Activated CD4-positive, CD25-positive, alpha-beta regulatory T cell (primary cell): ENCODE data around the gene THAP2.

ENCODE experiments used
- DNase-seq, 4 experiments: peaks; one replicate each; lab custom pipeline; 2025; lab: John Stamatoyannopoulos, UW

THAP2 gene

DNA sequence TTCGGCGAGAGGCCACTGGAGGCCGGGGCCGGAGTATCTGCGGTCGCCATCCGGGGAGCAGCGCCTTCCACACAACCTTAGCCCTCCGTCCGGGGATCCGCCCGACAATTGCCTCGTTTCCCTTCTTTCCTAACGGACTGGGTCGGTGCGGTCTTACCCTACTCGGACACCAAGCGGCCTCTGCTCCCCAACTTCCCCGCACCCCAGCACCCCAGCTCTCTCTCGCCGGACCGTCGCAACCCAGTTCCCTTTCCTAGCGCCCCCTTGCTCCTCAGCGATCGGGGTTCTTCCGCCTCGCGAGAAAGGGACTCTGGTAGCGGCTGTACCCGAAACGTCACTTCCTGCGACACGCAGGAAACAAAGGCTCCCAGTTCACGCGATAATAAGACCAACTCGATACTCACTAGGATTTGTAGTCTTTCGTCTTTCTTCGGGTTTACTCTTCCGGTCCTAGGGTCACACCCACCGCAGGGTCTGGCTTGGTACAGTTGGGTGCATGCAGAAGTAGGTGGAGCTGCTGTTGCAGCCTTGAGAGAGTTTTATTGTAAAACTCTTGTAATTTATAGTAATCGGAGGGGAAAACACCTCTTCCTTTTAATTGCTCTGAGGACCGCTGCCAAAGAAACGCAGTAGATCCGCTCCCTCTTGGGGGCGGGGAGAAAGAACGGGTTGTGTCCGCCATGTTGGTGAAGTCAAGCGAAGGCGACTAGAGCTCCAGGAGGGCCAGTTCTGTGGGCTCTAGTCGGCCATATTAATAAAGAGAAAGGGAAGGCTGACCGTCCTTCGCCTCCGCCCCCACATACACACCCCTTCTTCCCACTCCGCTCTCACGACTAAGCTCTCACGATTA is at the start of gene THAP2, which contains the start of gene ZFC3H1:
THAP2 (plus strand) TSS at position 741 of the 850 bp plus-strand sequence. CDS start 209 bp downstream, outside the sequence.
ZFC3H1 (minus strand) TSS at position 288 of the 850 bp plus-strand sequence; CDS start at position 50, 238 bp downstream.
- peak; percentile 78 to 87 (median 83) for DNase-seq

DNA sequence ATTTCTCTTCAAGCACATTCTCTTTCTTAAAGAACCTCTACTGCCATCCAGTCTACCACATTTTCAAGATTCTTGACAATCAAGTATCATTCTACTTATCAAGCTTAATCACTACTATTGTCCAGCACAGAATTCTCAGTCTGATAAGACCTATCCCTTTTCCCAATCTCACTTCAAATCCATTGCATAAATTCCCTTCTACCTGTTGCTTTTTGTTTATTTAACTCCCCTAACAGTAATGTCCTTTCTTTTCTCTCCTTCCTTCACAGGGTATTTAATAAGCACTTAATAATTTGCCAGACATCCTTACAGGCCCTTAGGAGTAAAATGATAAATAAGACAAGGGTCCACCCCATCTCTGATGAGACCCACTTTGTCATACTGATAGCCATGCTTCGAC is 42.2 kb upstream of the THAP2 start:
- DNase-seq = no peak

DNA sequence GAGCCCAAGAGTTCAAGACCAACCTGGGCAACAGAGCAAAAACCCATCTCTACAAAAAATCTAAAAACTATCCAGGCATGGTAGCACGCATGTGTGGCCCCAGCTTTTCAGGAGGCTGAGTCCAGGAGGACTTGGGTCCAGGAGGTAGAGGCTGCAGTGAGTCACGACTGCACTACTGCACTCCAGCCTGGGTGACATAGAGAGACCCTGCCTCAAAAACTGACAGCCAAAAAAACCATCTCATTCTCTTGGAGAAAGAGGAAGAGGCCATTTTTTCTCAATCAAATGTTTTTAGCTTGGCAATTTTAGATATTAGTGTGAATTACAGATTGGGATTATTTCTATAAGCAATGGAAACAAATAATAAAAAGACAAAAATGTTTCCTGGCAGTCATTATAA is 38.6 kb upstream of the THAP2 start:
- no peak for DNase-seq

DNA sequence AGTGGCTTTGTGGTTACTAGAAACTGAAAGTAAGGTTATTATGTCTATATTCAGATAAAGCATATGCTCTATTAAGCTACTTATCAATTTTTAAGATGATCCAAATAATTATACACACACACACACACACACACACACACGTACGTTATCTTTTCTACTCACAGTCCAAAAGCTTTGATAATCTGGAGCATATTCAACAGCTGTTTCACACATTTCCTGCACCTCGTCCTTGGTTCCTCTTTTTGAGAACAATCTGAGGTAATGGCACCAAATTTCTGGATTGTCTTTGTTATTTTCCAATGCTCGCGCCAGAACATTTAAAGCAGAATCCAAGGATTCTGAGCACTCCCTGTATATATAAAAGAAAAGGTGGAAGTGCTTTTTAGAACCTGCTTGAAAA is 38.0 kb upstream of the THAP2 start:
- DNase-seq = no peak

DNA sequence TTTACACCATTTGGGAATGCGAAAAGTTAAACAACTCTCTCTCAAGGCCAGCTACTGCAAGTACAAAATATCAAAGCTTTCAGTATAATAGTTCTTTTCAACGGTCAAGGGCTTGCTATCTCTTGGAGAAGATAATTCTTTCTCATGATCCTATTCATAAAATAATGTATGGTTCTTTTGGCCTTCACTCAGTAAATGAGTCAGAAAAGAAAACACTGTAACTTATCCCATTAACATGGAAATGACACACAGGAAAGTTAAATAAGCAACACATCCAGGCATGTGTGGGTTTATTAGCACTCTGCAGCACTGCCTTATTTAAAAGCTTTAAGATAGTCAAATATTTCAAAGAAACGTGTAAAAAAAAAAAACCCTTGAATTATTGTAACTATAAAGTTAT is 37.3 kb upstream of the THAP2 start:
- no peak for DNase-seq

DNA sequence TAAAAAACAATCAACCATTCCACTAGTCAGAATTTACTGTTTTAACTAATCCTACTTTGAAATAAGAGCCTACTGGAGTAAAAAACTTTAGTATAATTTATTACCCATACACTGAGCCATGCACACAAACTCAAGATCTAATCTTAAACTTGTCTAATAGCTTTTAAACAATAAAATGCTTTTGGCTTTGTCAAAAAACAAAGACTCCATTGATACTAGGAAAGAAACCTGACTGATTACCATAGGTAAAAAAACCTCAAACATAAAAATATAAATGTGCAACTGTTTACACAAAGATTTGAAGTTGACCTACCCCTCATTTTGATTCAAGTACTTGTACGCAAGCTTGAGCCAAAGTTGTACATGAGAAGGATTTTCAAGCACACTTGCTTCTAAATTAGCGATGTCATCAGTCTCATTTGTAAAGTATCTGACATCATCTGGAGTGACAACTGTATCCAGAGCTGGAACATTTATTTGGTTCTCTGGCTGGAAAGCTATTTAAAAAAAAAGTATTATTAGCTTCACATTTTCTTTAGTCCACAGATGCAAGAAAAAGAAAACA is 36.6 kb upstream of the THAP2 start:
- DNase-seq = no peak

DNA sequence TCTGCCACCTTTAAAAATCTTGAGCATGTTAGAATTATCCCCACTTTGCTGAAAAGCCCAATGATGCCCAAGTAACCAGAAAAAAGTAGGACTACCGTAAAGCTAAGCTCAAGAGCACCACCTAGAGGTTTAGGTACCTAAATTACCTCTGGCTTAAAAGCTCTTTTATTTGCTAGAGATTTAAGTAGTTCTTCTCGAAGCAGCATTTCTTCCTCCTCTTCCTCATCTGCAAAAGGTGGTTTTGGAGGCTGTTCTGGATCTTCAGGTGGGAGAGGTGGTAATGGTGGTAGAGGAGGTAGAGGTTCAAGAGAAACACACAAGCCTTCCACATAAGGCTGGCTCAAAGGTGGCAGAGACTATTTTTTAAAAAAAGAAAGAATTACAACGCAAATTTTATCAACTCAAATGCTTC is 27.4 kb upstream of the THAP2 start:
- DNase-seq = no peak

DNA sequence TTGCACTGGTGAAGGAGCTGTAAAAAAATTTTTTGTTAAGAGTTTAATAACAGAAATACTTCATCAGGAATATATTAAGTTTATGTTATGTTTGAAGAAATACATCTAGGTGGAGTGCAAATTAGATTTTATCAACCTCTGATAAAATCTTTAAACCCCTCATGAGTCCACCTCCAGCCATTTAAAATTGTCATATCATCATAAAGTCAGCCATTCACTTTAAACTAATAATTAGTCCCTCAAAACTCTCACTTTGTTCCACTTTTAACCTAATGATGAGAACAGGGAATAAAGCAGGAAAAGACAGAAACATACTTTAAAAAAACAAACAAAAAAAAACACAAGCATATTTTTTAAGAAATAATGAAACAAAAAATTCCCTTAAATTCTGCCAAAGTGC is 25.6 kb upstream of the THAP2 start:
- no peak for DNase-seq

DNA sequence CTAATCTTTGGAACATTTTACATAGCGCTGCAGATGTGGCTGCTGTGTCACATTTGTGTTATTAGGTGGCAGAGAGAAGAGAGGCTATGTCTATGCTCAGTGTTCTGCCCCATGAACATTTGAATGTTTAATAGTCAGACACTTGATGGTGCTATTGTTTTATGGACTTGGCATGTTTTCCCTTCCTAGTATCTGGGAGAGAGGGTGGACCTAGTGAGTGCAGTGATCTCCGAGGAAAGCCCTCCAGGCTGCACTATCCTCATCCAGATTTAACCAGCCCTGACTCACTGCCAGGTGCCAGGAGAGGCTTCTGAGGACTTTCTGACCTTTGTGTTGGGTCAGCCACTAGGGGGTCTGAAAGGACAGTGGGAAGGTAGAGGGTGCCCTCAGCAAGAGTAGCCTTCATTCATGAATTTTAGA is 24.8 kb upstream of the THAP2 start:
- DNase-seq = no peak

DNA sequence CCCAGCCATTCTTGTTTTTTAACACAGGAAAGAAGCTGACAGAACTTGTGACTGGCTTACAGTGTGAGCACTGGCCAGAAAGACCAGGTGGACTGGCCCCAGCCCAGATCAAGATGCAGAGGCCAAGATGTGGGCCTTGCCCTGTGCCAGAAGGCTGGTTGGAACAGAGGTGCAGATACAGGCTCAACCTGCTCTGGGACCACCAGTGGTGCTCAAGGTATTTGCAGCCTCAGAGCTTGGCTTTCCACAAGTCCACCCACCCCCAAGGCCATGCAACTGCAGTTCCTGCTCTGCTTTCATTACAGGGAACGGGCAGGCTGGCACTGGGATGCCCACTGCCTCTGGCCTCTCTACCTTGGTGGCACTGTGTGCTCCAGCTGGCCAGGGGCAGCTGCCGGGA is 23.8 kb upstream of the THAP2 start:
- DNase-seq = no peak

DNA sequence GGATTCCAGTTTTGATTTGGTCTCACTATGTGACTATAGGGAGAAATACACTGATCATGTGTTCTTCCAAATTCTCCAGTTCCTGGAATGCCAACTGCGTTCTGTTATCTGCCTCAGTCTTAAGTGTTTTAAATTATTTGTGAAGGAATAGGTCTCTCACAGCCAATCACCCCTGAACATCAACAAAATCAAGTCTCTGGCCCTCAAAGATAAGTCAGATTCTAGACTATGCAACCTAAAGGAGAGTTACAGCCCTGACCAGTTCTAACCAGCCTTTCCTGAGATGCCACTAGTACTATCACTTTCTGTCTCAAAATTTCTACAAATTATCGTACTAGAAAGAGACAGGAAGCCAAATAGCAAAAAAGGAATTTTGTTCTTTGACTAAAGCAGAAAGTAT is 22.7 kb upstream of the THAP2 start:
- DNase-seq = no peak

DNA sequence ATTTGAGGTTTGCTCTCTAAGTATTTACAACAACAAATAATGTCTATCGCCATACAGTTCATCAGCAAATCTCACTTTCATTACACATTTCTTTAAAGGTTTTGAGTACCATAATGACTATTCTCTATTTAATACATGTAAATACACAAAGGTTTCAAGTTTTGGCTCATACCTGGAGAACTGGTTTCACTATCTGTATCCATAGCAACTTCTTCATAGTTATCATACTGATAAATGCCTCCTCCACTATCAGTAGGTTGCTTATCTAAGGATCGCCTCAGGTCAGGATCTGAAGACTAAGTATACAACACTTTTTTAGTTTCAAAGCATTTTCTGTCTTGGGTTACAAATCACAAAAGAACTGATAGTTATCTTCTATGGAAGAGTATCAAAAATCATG is 21.8 kb upstream of the THAP2 start:
- no peak for DNase-seq

DNA sequence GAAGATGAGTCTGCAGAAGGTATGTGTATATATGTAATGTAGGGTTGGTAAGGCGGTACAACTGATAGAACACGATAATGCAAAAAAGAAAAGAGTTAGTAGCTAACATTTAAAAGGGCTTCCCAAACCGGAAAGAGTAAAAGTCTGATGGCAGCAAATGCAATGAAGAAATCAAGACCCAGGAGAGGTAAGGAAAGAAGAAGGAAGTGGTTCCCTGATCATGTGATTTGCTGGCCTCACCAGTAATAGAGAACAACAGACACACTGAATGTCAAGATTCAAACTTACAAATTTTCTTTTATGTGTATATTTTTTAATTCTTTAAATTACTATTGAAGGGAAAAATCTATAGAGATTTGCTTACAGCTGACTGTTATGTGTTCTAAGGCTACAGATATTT is 18.8 kb upstream of the THAP2 start:
- DNase-seq = no peak

DNA sequence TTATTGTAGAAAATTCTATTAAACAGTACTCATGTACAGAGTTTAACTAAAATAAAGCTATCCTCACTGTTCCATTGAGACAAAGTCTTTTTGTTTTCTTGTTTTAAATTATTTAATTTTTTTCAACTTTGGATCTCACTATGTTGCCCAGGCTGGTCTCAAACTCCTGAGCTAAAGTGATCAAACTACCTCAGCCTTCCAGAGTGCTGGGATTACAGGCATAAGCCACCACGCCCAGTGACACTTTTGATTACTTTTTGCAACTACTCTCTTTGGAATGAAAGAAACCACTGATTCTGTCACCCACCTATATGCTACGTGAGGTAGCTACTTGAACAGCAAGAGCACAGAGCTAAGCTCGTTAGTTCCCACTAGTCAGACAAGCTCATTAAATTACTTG is 17.6 kb upstream of the THAP2 start:
- DNase-seq = no peak

DNA sequence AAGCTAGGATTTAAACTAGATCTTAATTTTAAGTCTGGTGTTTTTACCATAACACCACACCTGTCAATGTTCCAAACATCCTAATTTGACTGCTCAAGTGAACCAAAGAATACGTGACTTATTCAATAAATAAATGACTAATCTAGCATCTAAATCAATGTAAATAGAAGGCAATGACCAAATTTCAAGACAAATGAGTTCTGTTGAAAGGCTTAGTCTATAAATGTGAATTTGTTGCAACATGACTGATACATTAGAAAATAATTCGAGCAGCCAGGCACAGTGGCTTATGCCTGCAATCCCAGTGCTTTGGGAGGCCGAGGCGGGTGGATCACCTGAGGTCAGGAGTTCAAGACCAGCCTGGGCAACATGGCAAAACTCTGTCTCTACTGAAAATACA is 15.6 kb upstream of the THAP2 start:
- no peak for DNase-seq

DNA sequence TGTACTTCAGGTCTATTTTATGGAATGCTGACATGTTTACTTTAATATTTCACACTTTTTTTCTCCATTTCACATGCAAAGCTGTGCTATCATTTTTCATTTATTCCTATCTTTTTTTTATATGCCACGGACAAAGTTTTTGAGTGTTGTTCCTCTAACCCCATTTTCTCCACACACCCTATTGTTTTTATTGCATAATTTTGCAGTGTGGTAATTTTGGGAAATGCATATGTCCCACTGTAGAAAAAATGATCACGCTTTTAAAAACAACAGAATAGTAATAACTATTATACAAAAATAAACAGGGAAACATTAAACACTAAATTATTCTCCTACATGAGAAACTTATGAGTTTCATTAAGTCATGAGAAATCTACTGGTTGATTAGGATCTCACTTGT is 14.7 kb upstream of the THAP2 start:
- no peak for DNase-seq

DNA sequence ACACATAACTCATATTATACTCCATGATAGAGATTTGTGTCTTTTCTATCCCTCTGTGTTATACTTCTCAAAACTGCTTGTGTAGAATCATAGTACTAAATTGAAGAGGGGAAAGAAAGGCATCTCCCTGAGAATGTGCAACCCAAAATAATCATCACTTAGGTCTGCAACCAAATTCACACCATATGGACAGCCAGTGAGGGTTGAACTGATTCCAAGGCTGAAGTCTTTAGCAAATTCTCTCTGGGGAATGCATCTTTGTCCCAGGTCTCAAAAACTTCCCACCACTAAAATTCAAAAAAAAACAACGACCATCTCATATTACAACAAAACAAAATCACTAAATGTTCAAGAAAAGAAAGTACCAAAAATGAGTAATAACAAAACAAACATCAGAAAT is 11.4 kb upstream of the THAP2 start:
- DNase-seq = no peak

DNA sequence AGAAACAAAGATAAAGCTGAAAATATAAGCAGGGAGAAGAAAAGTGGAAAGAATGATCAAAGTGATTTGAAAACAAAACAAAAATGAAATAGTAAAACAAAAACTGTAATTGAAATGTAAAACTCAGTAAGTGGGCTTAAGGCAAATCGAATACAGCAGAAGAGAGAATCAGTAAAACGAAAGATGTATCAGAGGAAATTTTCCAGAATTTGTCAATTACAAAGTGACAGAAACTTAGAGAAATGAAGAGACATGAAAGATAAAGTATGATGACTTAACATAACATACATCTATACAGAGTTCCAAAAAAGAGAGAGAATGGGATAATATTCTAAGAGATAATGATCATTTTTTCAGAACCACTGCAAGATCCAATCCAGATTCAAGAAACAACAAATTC is 11.0 kb upstream of the THAP2 start:
- DNase-seq = no peak

DNA sequence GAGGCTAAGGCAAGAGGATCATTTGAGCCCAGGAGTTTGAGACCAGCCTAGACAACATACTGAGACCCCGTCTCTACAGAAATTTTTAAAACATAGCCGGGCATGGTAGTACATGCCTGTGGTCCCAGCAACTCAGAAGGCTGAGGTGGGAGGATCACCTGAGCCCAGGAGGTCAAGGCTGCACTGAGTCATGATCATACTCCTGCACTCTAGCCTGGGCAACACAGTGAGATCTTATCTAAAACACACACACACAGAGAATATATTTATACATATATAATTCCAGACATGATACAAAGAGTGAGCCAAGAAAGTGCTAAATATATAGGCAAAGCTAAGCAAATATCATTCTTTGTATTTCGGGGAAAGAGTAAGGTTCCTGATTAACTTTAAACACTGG is 9.9 kb upstream of the THAP2 start:
- DNase-seq = no peak

DNA sequence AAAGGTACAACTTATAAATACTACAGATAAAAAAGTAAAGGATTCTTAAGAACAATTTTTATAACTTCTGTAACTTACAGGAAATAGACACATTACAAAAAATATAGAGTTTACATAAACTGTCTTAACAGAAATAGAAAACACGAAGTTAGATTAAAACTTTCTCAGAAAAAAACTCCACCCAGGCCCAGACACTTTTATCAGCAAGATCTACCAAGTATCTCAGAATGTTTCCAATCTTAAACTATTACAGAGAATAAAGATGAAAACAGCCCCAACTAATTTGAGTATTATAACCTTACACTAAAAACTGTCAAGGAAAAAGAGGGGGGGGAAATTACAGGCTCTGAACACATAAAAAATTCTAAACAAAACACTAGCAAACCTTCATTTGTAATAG is 8.6 kb upstream of the THAP2 start:
- no peak for DNase-seq

DNA sequence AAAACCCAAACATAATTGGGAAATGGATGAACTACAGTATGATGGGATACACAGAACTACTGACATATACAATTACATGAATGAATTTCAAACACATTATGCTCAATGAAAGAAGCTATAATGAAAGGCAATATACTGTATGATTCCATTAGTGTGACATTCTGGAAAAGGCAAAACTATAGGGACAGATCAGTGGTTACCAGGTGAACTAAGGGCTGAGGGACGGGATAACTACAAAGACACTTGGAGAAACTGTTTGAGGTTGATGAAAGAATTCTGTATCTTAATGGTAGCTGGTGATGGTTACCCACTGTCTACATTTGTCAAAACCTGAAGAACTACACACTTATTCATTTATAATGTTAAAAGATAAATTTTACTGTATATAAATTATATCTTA is 8.2 kb upstream of the THAP2 start:
- DNase-seq = no peak

DNA sequence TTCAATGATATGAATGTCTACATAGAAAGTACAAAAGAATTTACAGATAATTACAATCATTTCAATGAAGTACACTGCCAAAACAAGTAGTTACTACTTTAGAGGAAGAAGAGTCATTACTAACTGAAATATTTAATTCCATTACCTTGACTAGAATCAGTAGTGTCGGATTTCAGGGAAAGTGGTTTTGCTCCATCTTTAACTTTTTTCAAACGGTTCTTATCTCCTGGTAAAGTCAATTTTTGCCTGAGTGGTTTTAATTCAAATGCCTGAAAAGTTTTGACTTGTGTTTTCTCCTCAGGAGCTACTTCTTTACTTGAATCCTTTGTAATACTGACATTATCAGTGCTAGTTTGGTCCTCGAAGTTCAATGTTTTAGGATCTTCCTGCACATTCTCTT is 7.4 kb upstream of the THAP2 start:
- DNase-seq = no peak

DNA sequence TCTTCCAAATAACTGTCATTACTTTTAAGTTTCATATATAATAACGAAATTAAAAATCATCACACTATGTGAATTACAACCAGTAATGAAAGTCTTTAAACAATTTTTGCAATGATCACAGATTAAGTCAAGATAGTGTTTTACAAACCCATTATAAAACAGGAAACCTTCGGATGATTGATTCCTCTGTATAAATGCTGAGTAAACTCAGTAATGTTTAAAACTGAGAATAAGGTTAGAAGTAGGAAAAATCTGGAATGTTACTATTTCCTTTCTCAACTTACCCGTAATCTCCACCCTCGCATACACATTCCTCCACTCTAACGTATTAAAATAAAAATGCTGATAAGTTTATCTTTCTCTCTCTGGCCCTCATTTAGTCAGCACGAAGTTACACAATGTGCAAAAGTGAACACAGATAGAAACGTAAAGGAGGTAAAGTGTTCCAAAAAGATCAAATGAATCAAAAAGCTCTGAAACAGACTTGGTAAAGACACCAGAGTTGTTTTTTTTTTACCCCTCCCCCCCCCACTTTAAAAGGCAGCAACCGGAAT is 2.0 kb upstream of the THAP2 start:
- no peak for DNase-seq
